GM18951 (cell line): ENCODE measurements around the gene ZBTB20.

ENCODE experiments used
- POLR2A ChIP-seq: IDR thresholded peaks from 4 replicates; pipeline ENCODE4 v1.6.1; 2011; ENCODE audit warnings: mild to moderate bottlenecking; ENCODE audit not compliant: insufficient read length, insufficient read depth; ENCODE audit errors: extremely low read depth
- in situ Hi-C: fragments of 300-500 bp; cut with MboI; formaldehyde crosslinking; loops from one replicate; pipeline ENCODE4 v1.12.0; 2022; ENCODE audit warnings: low sequenced_read_pairs, mixed read lengths, inconsistent platforms; ENCODE audit not compliant: unreplicated experiment

ZBTB20 gene

DNA sequence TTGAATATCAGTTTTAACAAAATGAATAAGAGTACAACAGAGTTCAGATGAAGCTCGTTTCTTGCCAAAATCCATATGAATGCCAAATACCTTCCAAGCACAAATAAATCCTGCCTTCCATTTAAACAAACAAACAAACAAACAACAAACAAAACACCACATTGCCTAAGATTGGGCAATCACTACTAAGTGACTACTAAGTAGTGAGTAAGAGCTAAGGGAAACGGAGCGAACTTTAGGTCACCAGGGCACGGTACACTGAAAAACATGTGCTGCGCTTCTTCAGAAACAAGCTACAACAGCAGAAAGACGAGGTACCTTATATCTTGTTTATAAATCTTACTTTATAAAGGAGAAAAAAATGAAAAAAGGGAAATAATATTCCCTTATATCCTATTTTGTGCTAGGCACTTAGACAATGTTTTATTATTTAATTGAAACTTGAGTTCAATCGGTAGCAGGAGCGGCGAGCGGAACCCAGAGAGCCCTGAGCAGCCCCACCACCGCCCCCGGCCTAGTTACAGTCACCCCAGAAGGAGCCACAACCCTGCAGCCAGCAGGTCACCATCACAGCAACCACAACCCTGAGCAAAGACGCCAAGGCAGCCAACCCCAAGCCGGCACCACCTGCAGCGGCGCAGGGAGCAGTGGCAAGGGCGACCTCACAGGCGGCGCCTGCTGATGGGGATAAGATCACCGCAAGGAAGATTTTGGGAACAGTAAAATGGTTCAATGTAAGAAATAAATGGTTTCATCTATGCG, 216.9 kb downstream of the ZBTB20 start:
- no peak for TF ChIP-seq POLR2A
- in situ Hi-C loops = no loop called here

DNA sequence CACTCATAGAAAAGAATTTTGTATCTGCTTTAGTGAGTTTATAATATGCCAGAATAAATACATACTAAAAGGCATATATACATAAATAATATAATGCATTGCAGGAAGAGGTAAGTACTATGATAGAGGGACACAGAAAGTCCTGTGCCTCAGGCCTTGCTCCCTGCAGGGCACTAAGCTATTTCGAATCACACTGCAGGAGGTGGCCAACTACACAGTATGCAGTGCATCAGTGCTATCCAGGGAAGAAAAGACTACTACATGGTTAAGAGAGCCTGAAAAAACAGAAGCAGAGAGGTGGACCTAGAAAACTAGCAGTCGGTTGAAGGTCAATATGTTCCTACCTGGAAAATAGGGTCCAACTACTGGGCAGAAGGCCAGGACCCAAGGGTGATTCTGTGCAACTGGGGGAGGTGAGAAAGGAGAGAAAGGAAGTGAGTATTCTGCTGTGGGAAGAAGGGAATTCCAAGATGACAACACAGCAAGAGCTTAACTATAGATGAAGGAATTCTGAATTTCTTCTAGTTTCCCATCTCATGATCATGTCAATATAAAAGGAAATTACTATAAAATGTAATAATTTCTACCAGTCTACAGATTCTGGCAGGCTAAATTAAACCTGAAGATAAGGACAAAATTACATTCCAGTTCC, 218.0 kb downstream of the ZBTB20 start:
- TF ChIP-seq POLR2A = no peak
- in situ Hi-C loops = no loop called here

DNA sequence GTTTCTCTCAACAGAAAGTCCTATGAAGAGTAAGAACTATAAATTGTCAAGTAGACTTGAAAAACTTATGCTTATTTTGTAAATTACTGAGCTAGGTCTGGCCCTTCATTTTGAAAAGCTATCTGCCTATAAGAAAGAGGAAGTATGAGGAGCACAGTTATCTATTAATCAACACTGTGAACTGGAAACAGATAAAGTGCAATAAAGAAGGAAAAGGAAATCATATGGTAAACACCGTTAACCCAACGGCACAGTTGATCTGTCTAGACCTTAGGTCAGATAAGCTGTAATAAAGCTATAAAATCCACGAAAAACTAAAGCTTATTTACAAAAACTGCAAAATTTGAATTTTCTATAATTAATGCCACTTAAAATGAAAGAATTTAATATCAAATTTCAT, 242.5 kb downstream of the ZBTB20 start:
- in situ Hi-C loops = no loop called here
- TF ChIP-seq POLR2A = no peak

DNA sequence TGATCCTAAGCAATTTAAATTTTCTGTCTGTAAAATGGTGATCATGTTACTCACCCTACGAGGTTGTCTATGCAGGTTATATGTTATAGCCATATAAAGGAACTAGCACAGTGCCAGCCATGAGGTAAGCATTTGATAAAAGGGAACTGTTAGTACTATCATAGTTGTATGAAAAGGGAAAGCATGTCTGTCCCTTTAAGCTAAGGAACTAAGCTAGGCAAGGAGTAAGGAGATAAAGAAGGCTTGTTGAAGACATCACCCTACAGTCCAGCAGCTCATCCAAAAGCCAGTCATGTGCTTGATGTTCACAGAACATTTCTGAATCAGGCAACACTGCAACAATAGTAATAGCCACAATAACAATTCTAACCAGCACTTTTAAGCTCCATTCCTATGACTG, 243.9 kb downstream of the ZBTB20 start:
- in situ Hi-C loops = no loop called here
- TF ChIP-seq POLR2A = no peak

DNA sequence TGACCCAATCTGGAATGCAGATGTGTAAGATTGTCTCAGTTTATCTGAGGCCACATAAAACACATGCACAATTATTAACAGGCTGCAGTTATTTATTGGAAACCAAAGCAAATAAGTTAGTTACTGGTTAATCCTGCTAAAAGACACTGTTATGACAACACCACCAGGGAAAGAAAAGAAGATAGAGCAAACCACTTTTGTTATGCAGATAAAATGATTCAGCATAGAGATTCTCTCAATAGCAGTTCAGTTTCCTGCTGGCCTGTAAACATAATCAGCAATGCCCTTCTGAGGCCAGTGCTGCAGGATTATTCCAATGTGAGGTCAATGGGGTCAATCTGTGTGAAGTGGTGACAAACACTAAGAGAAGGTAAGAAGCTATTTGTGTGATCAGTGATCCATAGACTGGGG, 244.4 kb downstream of the ZBTB20 start:
- in situ Hi-C loops = no loop called here
- no peak for TF ChIP-seq POLR2A

DNA sequence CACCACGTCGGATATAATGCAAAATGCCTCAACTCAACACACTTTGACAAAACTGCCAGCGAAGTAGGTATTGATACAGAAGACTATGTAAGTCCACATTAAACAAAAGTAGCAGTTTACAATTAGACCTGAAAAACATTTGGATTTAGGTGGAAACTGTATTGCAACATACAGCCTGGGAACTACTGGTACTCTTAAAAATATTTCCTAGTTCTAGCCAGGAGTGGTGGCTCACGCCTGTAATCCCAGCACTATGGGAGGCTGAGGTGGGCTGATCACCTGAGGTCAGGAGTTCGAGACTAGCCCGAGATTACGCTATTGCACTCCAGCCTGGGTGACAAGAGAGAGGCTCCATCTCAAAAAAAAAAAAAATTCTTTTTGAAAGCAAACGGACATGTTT, 246.2 kb downstream of the ZBTB20 start:
- TF ChIP-seq POLR2A = no peak
- in situ Hi-C loops = no loop called here

DNA sequence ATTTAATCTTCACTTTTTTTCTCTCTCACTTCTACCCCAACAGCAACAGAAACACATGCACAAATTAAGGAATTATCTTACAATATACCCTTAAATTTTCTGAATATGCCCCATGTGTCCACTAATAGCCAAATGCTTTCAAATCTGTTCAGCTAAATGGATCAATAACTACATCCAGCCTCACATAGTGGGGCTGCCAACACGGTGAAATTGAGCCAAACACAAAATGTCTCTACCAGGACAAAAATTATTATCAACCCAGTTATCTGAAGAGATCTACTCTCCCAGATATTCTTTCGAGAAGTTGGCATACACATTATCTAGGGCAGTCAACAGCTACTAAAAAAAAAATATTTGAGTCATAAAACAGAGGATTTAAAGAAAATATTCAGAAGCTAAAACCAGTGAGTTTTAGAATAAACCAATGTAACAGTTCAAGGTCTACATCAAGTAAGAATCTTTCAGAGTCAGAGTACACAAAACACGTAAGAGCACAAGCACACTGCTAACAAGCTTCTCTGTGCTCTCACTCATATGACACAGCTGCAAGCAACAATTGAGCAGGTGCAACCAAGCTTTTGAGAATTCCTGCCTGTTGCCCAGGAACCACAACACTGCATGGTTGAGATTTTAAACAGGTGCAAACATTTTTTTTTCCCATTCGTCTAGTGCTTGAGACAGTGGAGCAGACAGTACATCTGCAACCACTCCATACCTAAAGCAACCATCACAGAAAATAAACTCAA, 247.7 kb downstream of the ZBTB20 start:
- in situ Hi-C loops = no loop called here
- no peak for TF ChIP-seq POLR2A

DNA sequence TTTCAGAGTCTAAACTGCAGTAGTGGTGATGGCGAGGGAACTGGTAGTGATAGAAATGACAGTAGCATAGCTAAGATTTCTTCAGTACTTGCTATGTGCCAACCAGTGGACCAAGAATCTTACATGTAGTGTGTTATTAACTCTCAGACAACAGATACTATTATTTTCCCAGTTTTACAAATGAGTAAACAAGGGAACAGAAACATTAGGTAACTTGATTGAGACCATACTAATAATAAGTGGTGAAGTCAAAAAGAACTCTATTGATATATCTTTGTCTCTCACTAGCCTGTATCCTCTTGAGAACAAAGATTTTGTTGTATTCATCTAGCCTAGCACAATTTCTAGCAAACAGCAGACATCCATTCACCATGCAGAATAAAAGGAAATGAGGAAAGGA, 250.1 kb downstream of the ZBTB20 start:
- no peak for TF ChIP-seq POLR2A
- in situ Hi-C loops = no loop called here

DNA sequence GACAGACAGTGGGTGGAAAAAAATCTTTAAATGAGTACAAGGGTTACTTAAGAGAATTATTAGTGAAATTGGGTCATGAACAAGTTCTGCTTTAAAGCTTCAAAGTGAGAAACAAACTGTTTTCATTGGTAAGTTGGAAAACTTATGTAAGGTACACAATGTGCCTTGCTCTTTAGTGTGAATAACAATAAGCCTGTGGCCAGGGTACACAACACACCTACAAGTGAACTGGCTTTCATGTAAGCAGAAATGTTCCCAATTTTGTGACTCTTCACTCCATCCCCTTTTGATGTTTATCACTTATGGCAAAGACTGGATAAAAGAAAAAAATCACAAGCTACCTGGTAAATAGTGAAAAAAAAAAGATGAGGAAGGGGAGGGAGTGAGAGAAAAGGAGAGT, 253.7 kb downstream of the ZBTB20 start:
- in situ Hi-C loops = no loop called here
- TF ChIP-seq POLR2A = no peak

DNA sequence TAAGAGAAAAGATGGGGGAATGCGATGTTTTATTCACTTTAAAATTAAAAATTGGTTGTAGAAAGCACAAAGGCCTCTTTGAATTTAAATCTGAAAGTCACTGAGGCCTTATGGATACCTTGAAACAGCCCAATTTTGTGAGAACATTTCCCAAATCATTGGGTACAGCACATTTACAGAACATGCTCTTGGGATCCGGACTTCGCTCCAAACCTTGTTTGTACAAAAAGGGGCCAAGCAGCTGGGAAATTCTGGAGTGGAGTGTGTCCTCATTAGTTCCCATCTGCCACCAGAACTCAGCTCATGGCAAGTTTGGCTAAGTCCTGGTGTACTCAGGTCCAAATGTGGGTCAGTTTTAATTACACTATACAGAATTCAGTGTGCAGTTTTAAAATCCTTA, 254.2 kb downstream of the ZBTB20 start:
- in situ Hi-C loops = no loop called here
- TF ChIP-seq POLR2A = no peak

DNA sequence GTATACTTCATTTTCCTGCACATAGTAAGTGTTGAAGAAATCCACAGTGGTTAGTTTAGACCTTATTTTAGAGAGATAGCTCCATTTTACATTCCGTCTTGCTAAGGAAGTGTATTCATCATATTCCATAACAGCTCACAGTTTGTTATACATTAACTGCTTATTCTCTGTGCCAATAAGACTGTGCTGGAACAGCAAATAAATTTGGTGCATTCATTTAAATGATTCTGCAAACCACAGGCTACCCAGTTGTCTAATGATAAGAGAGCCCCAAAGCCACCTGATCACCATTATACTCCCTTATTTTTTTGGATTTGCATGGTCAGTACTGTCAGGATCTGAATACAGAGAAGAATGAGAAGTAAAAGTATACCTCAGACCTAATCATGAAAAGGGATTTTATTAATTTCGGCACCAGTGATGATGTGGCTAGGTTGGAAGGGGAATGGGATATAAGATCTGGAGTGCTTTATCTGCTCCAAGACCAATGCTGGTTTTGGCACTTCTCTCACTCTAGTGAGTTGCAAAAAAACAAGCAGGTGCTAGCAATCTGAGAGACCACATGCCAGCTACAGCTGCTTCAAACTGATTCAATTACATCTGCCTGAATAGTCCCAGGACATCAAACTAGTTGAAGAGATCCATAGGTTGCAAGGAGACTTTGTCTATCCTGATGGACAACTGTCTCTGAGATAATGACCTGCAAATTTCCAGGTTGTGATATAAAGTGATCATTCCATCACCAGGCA, 254.8 kb downstream of the ZBTB20 start:
- in situ Hi-C loops = no loop called here
- no peak for TF ChIP-seq POLR2A

DNA sequence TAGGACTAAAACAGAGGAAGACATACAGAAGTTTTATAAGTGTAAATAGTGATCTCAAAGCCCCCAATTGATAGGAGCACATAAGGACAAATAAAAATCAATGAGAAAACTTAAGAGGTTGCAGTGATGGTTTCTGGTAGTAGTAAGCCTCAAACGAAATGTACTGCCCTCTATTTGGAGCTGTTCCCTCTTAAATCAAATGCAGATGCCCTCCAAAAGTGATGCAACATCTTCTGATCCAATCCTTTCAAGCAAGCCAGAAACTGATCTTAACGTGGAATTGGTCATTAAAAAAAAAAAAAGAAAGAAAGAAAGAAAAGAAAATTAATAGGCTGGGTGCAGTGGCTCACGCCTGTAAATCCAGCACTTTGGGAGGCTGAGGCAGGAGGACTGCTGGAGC, 259.3 kb downstream of the ZBTB20 start:
- in situ Hi-C loops = no loop called here
- no peak for TF ChIP-seq POLR2A

DNA sequence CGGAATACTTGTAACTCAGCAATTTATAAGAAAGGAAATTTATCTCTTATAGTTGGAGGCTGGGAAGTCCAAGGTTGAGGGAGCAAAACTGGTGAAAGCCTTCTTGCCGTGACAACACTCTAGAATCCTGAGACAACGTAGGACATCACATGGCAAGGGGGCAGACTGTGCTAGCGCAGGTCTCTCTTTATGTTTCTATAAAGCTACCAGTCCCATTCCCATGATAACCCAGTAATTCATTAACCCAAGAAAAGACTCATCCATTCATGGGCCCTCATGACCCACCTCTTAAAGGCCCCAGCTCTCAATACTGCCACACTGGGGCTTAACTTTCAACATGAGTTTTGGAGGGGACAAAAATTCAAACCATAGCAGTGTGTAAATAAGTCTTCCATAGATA, 260.2 kb downstream of the ZBTB20 start:
- TF ChIP-seq POLR2A = no peak
- in situ Hi-C loops = no loop called here

DNA sequence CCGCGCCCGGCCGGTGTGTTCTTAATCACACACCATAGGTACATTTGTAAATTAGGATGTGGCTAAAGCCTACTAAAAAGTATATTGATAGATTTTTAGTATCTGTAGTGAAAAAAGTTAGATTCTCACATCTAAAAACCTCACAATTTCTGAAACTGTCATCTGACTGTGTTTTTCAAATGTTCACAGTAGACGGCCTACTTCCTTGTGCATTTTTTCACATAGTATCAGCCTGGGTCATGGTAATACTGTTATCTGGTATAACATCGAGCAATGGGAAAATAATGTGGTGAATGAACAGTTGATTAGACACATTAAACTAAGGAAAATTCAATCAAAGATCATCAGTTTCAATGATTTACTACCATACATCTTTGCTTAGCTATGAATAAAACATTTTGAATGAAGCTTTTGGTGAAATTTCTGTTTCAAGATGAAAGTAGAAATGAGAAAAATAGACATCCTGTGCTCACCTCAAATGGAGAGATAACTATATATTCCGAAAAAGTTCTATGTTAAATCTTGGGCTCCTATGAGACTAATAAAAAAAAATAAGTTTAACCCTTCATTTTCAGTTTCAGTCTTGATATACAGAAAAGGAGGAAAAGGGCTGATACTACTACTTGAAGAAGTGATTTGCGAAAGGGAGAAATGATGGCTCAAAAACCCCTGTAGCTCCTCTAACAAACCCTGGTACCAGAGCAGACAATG, 262.7 kb downstream of the ZBTB20 start:
- in situ Hi-C loops = no loop called here

More for the DNA sequence above, 262.7 kb downstream of the ZBTB20 start:
- TF ChIP-seq POLR2A = no peak
